ENCODE data around the gene COBL. TPM values are rescaled to one million over a fixed set of nuclear protein-coding genes. Genes with fewer than 3 reads are reported as not detected.

COBL gene
- total and polyA plus RNA-seq, 2 donors (not counting 3 experiments of a cell fraction or from before 2014, with no cell fraction given) = 0.11 TPM; not detected in 1

DNA sequence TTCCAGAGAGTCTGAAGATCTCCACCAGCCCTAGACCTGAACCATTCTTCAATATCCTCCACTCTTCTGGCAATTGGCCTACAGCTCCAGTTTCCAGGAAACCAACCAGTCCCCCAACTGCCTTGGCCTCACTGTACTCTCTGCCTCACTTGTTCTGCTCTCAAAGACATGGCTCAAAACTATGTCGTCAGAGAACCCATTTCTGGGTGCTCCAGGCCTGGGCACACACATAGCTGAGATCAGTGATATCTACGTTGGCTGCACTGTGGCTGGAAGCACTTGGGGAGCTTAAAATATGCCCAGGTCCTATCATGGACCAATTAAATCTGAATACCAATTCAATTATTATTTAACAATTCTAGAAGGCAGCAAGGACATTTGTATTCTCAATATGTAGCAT is 93.1 kb downstream of the COBL start:
- no peaks in the 10 kb centered on the region for H3K27me3 ChIP-seq (ENCODE audit: control insufficient read depth in 2 of 2, insufficient read depth in 2 of 2, low read length in 2 of 2)
- H3K9me1 ChIP-seq (replicated peaks; ENCODE audit: control insufficient read depth, extremely low read depth, insufficient read depth, low read length) = no peaks in the 10 kb centered on the region
- DNase-seq (ENCODE audit: low read depth, low spot score) = no peak
- no peaks in the 10 kb centered on the region for H3K9me3 ChIP-seq (replicated peaks; ENCODE audit: control insufficient read depth, insufficient read depth, low read length)
- intact Hi-C loops (cut with micrococcal nuclease) (no loop called here), dilution Hi-C loops (cut with MboI; ENCODE audit: extremely low pct_ligation_motif_present, low sequenced_read_pairs) (no loop called here)
- no peak for FAIRE-seq
- H3K4me2 ChIP-seq (ENCODE audit: insufficient read depth, low read length) = no peak overlapping the region
- CTCF ChIA-PET = no interaction called here
- no peaks in the 10 kb centered on the region for H3K79me2 ChIP-seq (ENCODE audit: control insufficient read depth, insufficient read depth, low read length)
- H3K36me3 ChIP-seq (ENCODE audit: control insufficient read depth in 2 of 2, extremely low read depth in 1 of 2, insufficient read depth in 2 of 2, low read length in 2 of 2) = no peaks in the 10 kb centered on the region
- no peaks in the 10 kb centered on the region for H3K4me1 ChIP-seq (ENCODE audit: control insufficient read depth, extremely low read depth, insufficient read depth, low read length)
- no peak overlapping the region for H3K9ac ChIP-seq (replicated peaks; ENCODE audit: extremely low read depth, insufficient read depth, low read length)
- H2AFZ ChIP-seq (ENCODE audit: low read depth, low read length) = no peak overlapping the region
- POLR2A ChIA-PET = no interaction called here
- BruUV-seq (replicated peaks) = no TSS peak
- no peak overlapping the region for H3K4me3 ChIP-seq (replicated peaks in 1 of 3; ENCODE audit: insufficient read depth in 1 of 3, low read depth in 1 of 3, low read length in 3 of 3)
- TF ChIP-seq, protein P1, sequence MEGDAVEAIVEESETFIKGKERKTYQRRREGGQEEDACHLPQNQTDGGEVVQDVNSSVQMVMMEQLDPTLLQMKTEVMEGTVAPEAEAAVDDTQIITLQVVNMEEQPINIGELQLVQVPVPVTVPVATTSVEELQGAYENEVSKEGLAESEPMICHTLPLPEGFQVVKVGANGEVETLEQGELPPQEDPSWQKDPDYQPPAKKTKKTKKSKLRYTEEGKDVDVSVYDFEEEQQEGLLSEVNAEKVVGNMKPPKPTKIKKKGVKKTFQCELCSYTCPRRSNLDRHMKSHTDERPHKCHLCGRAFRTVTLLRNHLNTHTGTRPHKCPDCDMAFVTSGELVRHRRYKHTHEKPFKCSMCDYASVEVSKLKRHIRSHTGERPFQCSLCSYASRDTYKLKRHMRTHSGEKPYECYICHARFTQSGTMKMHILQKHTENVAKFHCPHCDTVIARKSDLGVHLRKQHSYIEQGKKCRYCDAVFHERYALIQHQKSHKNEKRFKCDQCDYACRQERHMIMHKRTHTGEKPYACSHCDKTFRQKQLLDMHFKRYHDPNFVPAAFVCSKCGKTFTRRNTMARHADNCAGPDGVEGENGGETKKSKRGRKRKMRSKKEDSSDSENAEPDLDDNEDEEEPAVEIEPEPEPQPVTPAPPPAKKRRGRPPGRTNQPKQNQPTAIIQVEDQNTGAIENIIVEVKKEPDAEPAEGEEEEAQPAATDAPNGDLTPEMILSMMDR (IDR thresholded peaks at IDR 0.05; ENCODE audit: extremely low read depth in 1 of 2, insufficient read depth in 1 of 2, low read depth in 1 of 2, low read length in 2 of 2) = no peak
- TF ChIP-seq FOS (IDR thresholded peaks at IDR 0.05; ENCODE audit: borderline replicate concordance, insufficient read depth, low read length) (no peak), EZH2 (IDR thresholded peaks at IDR 0.05; ENCODE audit: borderline replicate concordance, low read depth, low read length, severe bottlenecking) (no peak), POLR2AphosphoS5 (IDR thresholded peaks at IDR 0.05; ENCODE audit: insufficient read depth, low read depth, low read length) (no peak), JUN (IDR thresholded peaks at IDR 0.05; ENCODE audit: borderline replicate concordance, insufficient read depth, insufficient read length, low read depth) (no peak)
- no peaks in the 10 kb centered on the region for H4K20me1 ChIP-seq (replicated peaks; ENCODE audit: control insufficient read depth, extremely low read depth, insufficient read depth, low read length)
- no peak overlapping the region for H3K27ac ChIP-seq (ENCODE audit: insufficient read depth, low read depth, low read length)

GRCh38 chr7:51222916-51223315 is 93.7 kb downstream of the COBL start:
- no peak for FAIRE-seq
- H3K4me1 ChIP-seq (ENCODE audit: control insufficient read depth, extremely low read depth, insufficient read depth, low read length) = no peaks in the 10 kb centered on the region
- no peak overlapping the region for H3K9ac ChIP-seq (replicated peaks; ENCODE audit: extremely low read depth, insufficient read depth, low read length)
- H3K4me3 ChIP-seq (replicated peaks in 1 of 3; ENCODE audit: insufficient read depth in 1 of 3, low read depth in 1 of 3, low read length in 3 of 3) = no peak overlapping the region
- no peak overlapping the region for H2AFZ ChIP-seq (ENCODE audit: low read depth, low read length)
- dilution Hi-C loops (cut with MboI; ENCODE audit: extremely low pct_ligation_motif_present, low sequenced_read_pairs) = no loop called here
- ChIA-PET CTCF (no interaction called here), POLR2A (no interaction called here)
- H3K9me1 ChIP-seq (replicated peaks; ENCODE audit: control insufficient read depth, extremely low read depth, insufficient read depth, low read length) = no peaks in the 10 kb centered on the region
- H3K27me3 ChIP-seq (ENCODE audit: control insufficient read depth in 2 of 2, insufficient read depth in 2 of 2, low read length in 2 of 2) = no peaks in the 10 kb centered on the region
- no peaks in the 10 kb centered on the region for H3K79me2 ChIP-seq (ENCODE audit: control insufficient read depth, insufficient read depth, low read length)
- no peaks in the 10 kb centered on the region for H4K20me1 ChIP-seq (replicated peaks; ENCODE audit: control insufficient read depth, extremely low read depth, insufficient read depth, low read length)
- intact Hi-C loops (cut with micrococcal nuclease) = no loop called here
- H3K36me3 ChIP-seq (ENCODE audit: control insufficient read depth in 2 of 2, extremely low read depth in 1 of 2, insufficient read depth in 2 of 2, low read length in 2 of 2) = no peaks in the 10 kb centered on the region
- no peak overlapping the region for H3K27ac ChIP-seq (ENCODE audit: insufficient read depth, low read depth, low read length)
- DNase-seq (ENCODE audit: low read depth, low spot score) = no peak
- BruUV-seq (replicated peaks) = no TSS peak
- H3K4me2 ChIP-seq (ENCODE audit: insufficient read depth, low read length) = no peak overlapping the region
- TF ChIP-seq POLR2A (IDR thresholded peaks at IDR 0.05; ENCODE audit: low read depth, low read length) (no peak), EZH2 (IDR thresholded peaks at IDR 0.05; ENCODE audit: borderline replicate concordance, low read depth, low read length, severe bottlenecking) (no peak), GATA2 (IDR thresholded peaks at IDR 0.05; ENCODE audit: insufficient read depth, insufficient read length, low read depth, low read length) (no peak), FOS (IDR thresholded peaks at IDR 0.05; ENCODE audit: borderline replicate concordance, insufficient read depth, low read length) (no peak), MYC (IDR thresholded peaks at IDR 0.05; ENCODE audit: low read depth, low read length) (no peak), JUN (IDR thresholded peaks at IDR 0.05; ENCODE audit: borderline replicate concordance, insufficient read depth, insufficient read length, low read depth) (no peak), POLR2AphosphoS5 (IDR thresholded peaks at IDR 0.05; ENCODE audit: insufficient read depth, low read depth, low read length) (no peak)
- TF ChIP-seq, protein P2, sequence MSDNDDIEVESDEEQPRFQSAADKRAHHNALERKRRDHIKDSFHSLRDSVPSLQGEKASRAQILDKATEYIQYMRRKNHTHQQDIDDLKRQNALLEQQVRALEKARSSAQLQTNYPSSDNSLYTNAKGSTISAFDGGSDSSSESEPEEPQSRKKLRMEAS (IDR thresholded peaks at IDR 0.05; ENCODE audit: insufficient read depth, insufficient read length) = no peak
- TF ChIP-seq, protein P1 (IDR thresholded peaks at IDR 0.05; ENCODE audit: extremely low read depth in 1 of 2, insufficient read depth in 1 of 2, low read depth in 1 of 2, low read length in 2 of 2) = no peak
- no peaks in the 10 kb centered on the region for H3K9me3 ChIP-seq (replicated peaks; ENCODE audit: control insufficient read depth, insufficient read depth, low read length)
